SU-DHL-6 (cell line): Measurements from ENCODE around the gene GRIN2A.

Experiments
- H2AFZ ChIP-seq: fragments of 200-600 bp; sonication (generic); 2 replicates; pipeline ENCODE4 v1.6.1; 2014; ENCODE audit warnings: low read depth, mild to moderate bottlenecking, moderate library complexity, mixed read lengths, antibody characterized with exemption, low read length; ENCODE audit not compliant: severe bottlenecking
- H3F3A ChIP-seq: fragments of 200-600 bp; shearing (Covaris generic); 2 replicates; pipeline ENCODE4 v1.6.0; 2016; ENCODE audit warnings: antibody characterized with exemption, mild to moderate bottlenecking; ENCODE audit not compliant: insufficient read depth
- H3K27ac ChIP-seq: fragments of 200-600 bp; sonication (generic); 2 replicates; pipeline ENCODE4 v1.5.1; 2016; ENCODE audit warnings: low read depth, mild to moderate bottlenecking, low read length, moderate library complexity, mixed read lengths
- H3K27me3 ChIP-seq: fragments of 200-600 bp; sonication (generic), shearing (Covaris generic); 2 replicates; pipeline ENCODE4 v1.6.0; 2014; ENCODE audit warnings: mild to moderate bottlenecking, low read length
- H3K36me3 ChIP-seq: fragments of 200-600 bp; sonication (generic); 2 replicates; pipeline ENCODE4 v1.6.1; 2014; ENCODE audit warnings: mild to moderate bottlenecking, low read length, mixed read lengths
- H3K4me2 ChIP-seq: fragments of 300-600, 200-600 bp; shearing (Covaris generic), sonication (generic); 2 replicates; pipeline ENCODE4 v1.6.0; 2014; ENCODE audit warnings: low read length, low read depth, mild to moderate bottlenecking; ENCODE audit not compliant: poor library complexity, severe bottlenecking
- H3K4me3 ChIP-seq: fragments of 200-600 bp; sonication (generic); 2 replicates; pipeline ENCODE4 v1.5.1; 2014; ENCODE audit warnings: antibody characterized with exemption, low read length, mild to moderate bottlenecking, mixed read lengths; ENCODE audit not compliant: insufficient read depth, poor library complexity, severe bottlenecking
- H3K79me2 ChIP-seq: fragments of 200-600 bp; sonication (generic); 2 replicates; pipeline ENCODE4 v1.6.1; 2014; ENCODE audit warnings: mild to moderate bottlenecking, low read length, moderate library complexity; ENCODE audit not compliant: insufficient read depth
- H3K9ac ChIP-seq: fragments of 200-600 bp; sonication (generic); 2 replicates; pipeline ENCODE4 v1.7.0; 2014; ENCODE audit warnings: mild to moderate bottlenecking, low read length
- H3K9me2 ChIP-seq: fragments of 200-600 bp; sonication (generic); replicated peaks from 2 replicates; pipeline ENCODE4 v1.6.1; 2014; ENCODE audit warnings: low read length; ENCODE audit not compliant: insufficient read depth
- H3K9me3 ChIP-seq: fragments of 200-600 bp; sonication (generic); 2 replicates; pipeline ENCODE4 v1.6.1; 2014; ENCODE audit warnings: low read length, mixed read lengths; ENCODE audit not compliant: insufficient read depth
- H4K20me1 ChIP-seq: fragments of 200-600 bp; sonication (generic); 2 replicates; pipeline ENCODE4 v1.6.1; 2014; ENCODE audit warnings: low read depth, mild to moderate bottlenecking, antibody characterized with exemption, low read length, moderate library complexity, mixed read lengths
- EZH2phosphoT487 ChIP-seq: fragments of 200-600 bp; sonication (generic), shearing (Covaris generic); conservative IDR thresholded peaks from 2 replicates; pipeline ENCODE4 v1.6.1; 2018; ENCODE audit warnings: mild to moderate bottlenecking, antibody characterized with exemption, low read length, moderate library complexity, mixed read lengths
- TF ChIP-seq, protein P1 (sequence below): fragments of 200-600 bp; sonication (generic); IDR thresholded peaks from one replicate; pipeline ENCODE4 v1.5.1; 2017; ENCODE audit warnings: antibody characterized with exemption, mild to moderate bottlenecking, low read length, moderate library complexity; ENCODE audit not compliant: insufficient read depth, poor library complexity, severe bottlenecking

Gene GRIN2A

DNA sequence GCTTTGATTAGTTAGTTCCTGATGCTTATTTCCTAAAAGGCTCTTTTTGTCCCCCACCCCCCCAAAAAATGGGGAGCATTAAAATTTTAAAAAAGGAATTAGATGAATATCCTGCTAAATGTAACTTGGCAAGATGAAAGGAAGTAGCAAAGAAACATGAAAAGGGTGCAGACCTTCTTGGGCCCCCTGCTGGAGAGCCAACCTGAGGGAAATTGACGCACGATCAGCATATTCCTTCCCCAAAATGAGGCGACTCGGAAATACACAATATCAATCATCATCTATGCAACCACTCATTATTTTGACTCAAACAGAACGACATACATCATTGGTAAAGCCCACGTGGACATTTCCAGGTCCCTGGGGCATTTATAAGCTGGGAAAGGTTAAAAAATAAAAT lies 59.7 kb downstream of the GRIN2A start:
- Histone ChIP-seq H3K4me2 (no peak overlapping the region), H3K79me2 (no peaks in the 10 kb centered on the region), H3K9ac (no peak overlapping the region), H3K9me2 (no peaks in the 10 kb centered on the region), H3K36me3 (no peaks in the 10 kb centered on the region), H3F3A (no peaks in the 10 kb centered on the region), H3K4me3 (no peak overlapping the region), H4K20me1 (no peaks in the 10 kb centered on the region), H2AFZ (no peak overlapping the region), H3K27ac (no peak overlapping the region), H3K27me3 (no peaks in the 10 kb centered on the region), H3K9me3 (no peaks in the 10 kb centered on the region)
- TF ChIP-seq, protein P1, sequence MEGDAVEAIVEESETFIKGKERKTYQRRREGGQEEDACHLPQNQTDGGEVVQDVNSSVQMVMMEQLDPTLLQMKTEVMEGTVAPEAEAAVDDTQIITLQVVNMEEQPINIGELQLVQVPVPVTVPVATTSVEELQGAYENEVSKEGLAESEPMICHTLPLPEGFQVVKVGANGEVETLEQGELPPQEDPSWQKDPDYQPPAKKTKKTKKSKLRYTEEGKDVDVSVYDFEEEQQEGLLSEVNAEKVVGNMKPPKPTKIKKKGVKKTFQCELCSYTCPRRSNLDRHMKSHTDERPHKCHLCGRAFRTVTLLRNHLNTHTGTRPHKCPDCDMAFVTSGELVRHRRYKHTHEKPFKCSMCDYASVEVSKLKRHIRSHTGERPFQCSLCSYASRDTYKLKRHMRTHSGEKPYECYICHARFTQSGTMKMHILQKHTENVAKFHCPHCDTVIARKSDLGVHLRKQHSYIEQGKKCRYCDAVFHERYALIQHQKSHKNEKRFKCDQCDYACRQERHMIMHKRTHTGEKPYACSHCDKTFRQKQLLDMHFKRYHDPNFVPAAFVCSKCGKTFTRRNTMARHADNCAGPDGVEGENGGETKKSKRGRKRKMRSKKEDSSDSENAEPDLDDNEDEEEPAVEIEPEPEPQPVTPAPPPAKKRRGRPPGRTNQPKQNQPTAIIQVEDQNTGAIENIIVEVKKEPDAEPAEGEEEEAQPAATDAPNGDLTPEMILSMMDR, result no peak
- TF ChIP-seq EZH2phosphoT487, result no peak

DNA sequence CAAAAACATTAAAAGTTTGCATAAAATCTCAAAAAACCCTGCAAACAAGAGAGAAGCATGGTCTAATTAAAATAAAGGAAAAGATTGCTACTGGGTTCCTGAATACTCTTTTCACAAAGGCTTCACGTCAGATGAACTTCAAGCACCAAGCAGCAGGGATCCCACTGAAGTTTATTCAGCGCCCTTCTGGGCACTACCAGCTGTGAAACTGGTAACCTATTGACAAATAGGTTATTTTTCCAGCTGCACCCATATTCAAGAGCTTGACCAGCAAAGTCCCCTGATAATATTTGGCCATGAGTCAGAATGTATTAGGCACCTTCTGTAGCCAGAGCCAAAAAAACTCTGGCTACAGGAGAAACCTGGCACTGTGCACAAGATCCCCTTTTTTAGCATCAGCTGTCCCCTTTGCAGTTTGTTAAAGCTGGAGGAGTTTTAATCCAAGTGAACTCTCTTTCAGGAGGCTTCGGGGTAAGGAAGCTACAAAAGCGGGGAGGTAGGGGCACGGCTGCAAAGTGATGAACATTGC lies 60.3 kb downstream of the GRIN2A start:
- no peaks in the 10 kb centered on the region for H3K9me2 ChIP-seq
- H3K9me3 ChIP-seq, result no peaks in the 10 kb centered on the region
- no peaks in the 10 kb centered on the region for H3F3A ChIP-seq
- H3K4me2 ChIP-seq, result no peak overlapping the region
- H4K20me1 ChIP-seq, result no peaks in the 10 kb centered on the region
- TF ChIP-seq, protein P1, result no peak
- TF ChIP-seq EZH2phosphoT487, result no peak
- no peaks in the 10 kb centered on the region for H3K79me2 ChIP-seq
- no peaks in the 10 kb centered on the region for H3K27me3 ChIP-seq
- H3K27ac ChIP-seq, result no peak overlapping the region
- H3K9ac ChIP-seq, result no peak overlapping the region
- H2AFZ ChIP-seq, result no peak overlapping the region
- H3K4me3 ChIP-seq, result no peak overlapping the region
- no peaks in the 10 kb centered on the region for H3K36me3 ChIP-seq

DNA sequence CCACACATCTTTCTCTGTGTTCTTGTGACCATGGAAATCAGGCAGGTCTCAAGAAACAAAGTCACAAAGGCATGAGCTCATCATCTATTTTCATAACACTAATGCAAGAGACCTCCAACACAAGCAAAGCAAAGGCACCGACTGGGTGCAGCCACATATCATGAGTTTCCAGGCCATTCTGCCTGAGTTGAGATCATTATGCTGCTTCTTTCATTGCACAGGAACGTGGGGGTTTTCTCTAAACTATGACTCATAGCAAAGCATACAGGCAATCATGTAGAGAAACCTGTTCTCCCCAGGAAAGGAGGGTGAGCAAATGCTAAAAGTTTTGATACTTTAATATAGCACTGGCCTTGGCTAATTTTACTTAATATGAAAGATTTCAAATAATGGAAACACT lies 60.7 kb downstream of the GRIN2A start:
- H3K9me2 ChIP-seq, result no peaks in the 10 kb centered on the region
- TF ChIP-seq, protein P1, result no peak
- H3K9ac ChIP-seq, result no peak overlapping the region
- H4K20me1 ChIP-seq, result no peaks in the 10 kb centered on the region
- no peak overlapping the region for H2AFZ ChIP-seq
- no peaks in the 10 kb centered on the region for H3K79me2 ChIP-seq
- no peaks in the 10 kb centered on the region for H3K9me3 ChIP-seq
- no peak overlapping the region for H3K4me2 ChIP-seq
- no peaks in the 10 kb centered on the region for H3K27me3 ChIP-seq
- H3K4me3 ChIP-seq, result no peak overlapping the region
- H3K27ac ChIP-seq, result no peak overlapping the region
- no peaks in the 10 kb centered on the region for H3F3A ChIP-seq
- H3K36me3 ChIP-seq, result no peaks in the 10 kb centered on the region
